Retinal pigment epithelial cell (primary cell): ENCODE data around the gene KCNG4.

Experiments used
- DNase-seq: peaks from one replicate; pipeline ENCODE4 v3.0.0-alpha.2; 2010; ENCODE audit warnings: low read depth
- H3K4me3 ChIP-seq: 2 replicates; pipeline ENCODE4 v1.5.1; 2011; ENCODE audit warnings: mild to moderate bottlenecking, low read length, control low read depth, moderate library complexity
- TF ChIP-seq, protein P1 (sequence below): conservative IDR thresholded peaks from 2 replicates; pipeline ENCODE4 v1.5.1; 2011; ENCODE audit warnings: low read depth, low read length, control low read depth, inconsistent platforms

The KCNG4 gene

GRCh38 chr16:84236671-84237070 lies 3.1 kb downstream of the KCNG4 start:
- TF ChIP-seq, protein P1, sequence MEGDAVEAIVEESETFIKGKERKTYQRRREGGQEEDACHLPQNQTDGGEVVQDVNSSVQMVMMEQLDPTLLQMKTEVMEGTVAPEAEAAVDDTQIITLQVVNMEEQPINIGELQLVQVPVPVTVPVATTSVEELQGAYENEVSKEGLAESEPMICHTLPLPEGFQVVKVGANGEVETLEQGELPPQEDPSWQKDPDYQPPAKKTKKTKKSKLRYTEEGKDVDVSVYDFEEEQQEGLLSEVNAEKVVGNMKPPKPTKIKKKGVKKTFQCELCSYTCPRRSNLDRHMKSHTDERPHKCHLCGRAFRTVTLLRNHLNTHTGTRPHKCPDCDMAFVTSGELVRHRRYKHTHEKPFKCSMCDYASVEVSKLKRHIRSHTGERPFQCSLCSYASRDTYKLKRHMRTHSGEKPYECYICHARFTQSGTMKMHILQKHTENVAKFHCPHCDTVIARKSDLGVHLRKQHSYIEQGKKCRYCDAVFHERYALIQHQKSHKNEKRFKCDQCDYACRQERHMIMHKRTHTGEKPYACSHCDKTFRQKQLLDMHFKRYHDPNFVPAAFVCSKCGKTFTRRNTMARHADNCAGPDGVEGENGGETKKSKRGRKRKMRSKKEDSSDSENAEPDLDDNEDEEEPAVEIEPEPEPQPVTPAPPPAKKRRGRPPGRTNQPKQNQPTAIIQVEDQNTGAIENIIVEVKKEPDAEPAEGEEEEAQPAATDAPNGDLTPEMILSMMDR, result no peak
- DNase-seq, result no peak
- H3K4me3 ChIP-seq, result no peak overlapping the region

- DNase-seq, result no peak
- no peak overlapping the region for H3K4me3 ChIP-seq
- TF ChIP-seq, protein P1, result no peak
Observed at GRCh38 chr16:84234321-84235241, 5.2 kb downstream of the KCNG4 start.

DNA sequence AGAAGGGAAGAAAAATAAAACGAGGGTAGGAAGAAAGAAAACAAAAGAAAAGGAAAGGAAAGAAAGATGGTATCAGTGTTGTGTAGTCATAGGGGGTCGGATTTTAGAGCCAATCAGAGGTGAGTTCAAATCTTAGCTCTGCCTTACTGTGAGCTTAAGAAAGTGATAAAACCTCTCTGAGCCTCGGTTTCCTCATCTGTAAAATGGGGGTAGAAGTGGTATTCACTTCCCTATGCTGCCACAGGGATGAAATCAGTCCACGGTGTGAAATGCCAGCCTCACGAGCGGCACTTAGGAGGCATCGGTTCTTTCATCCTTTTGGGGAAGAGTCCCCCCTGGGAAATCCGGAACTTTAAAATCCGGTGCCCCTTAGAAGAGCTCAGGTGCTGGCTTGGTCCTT lies 6.1 kb downstream of the KCNG4 start:
- H3K4me3 ChIP-seq, result no peak overlapping the region
- TF ChIP-seq, protein P1, result no peak
- no peak for DNase-seq

DNA sequence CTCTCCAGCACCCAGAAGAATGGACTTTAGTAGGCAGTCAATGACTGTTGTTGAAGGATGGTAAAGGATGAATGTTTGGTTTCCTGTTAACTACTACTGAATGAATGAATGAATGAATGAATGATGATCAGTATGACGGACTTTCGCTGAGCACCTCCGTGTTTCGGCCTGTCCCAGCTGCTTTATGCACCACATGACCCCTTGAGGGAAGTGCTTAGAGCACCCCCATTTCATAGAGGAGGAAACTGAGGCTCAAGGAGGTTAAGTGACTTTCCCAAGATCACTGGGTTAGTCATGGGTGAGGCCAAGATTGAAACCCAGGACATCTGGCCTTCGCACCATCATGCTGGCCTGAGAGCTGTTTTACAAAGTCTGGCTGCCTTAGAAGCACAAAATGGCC lies 6.8 kb downstream of the KCNG4 start:
- H3K4me3 ChIP-seq, result no peak overlapping the region
- no peak for DNase-seq
- TF ChIP-seq, protein P1, result no peak

DNA sequence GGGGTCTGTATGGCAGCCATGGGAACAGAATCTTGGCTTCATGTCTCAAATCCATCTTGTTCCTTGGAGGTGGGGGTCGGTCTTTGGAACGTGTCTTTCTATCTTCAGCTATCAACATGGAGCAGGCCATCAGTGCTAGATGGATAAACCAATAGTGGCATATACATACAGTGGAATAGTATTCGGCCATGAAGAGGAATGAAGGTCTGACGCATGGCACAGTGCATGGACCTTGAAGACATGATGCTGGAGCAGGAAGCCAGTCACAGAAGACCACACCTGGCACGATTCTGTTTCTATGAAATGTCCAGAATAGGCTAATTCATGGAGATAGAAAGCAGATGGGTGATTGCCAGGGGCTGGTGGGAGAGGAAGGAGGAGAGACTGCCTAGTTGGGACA lies 7.8 kb downstream of the KCNG4 start:
- TF ChIP-seq, protein P1, result no peak
- no peak overlapping the region for H3K4me3 ChIP-seq
- DNase-seq, result no peak

GRCh38 chr16:84229471-84229870 lies 10.3 kb downstream of the KCNG4 start:
- H3K4me3 ChIP-seq, result no peak overlapping the region
- DNase-seq, result no peak
- TF ChIP-seq, protein P1, result no peak

DNA sequence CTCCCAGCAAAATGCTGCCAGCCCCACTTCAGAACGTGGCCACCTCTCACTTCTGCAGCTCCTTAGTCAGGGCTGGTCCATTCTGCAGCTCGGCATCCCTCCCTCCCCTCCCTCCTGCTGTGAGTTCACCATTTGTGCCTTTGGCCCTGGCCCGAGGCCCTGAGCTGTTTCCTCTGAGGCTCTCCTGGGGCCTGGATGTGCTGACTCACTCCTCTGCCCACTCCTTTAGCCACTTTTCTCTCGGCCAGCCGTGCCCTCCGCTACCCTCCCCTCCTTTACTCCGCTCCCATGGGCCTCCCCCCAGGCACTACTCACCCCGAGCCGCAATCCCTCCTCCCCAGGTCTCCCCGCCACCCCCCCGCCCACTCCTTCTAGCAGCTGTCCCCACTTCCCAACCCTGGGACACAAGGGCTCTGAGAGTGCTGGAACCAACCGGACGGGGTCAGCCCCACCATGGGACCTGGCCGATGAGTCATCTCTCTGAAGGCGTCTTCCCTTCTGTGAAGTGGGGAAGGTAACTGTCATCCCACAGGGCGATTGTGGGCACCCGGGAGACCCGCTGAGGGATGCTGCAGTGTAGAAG lies 11.5 kb downstream of the KCNG4 start:
- peak; percentile 39 for DNase-seq
- H3K4me3 ChIP-seq, result no peak overlapping the region
- TF ChIP-seq, protein P1, result no peak
